Peyer's patch (tissue), 4 donors: ENCODE data around the gene DISP3.

ENCODE experiments used
- CTCF ChIP-seq, 6 experiments: fragments of 450-650 bp in 4 of 6; fragments of 200-600 bp in 2 of 6; sonication (generic) in 1 of 6; IDR thresholded peaks; one replicate each; pipeline ENCODE4 v1.5.1; 2017 to 2019; ENCODE audit warnings: antibody characterized with exemption in 6 of 6, mild to moderate bottlenecking in 3 of 6, moderate library complexity in 1 of 6
- POLR2A ChIP-seq, 2 donors: fragments of 450-650 bp; IDR thresholded peaks; one replicate each; pipeline ENCODE4 v1.5.1; 2017; ENCODE audit warnings: antibody characterized with exemption in 2 of 2, mild to moderate bottlenecking in 2 of 2, moderate library complexity in 2 of 2

GRCh38 chr1:11434501-11434900 lies 44.5 kb upstream of the DISP3 start:
- TF ChIP-seq POLR2A (IDR thresholded peaks at IDR 0.05) (no peak), CTCF (IDR thresholded peaks at IDR 0.05) (no peak)
